ENCODE measurements around the gene VASP. TPM values are rescaled to one million over a fixed set of nuclear protein-coding genes. Genes with fewer than 3 reads are reported as not detected.

Gene VASP
- total RNA-seq, 1 experiment from 2014 or later: 144 TPM

- Mint-ChIP-seq H3K4me3 (no peak overlapping the region), H3K9me3 (no peaks in the 10 kb centered on the region), H3K4me1 (peaks cover 9% of the 10 kb centered on the region), H3K36me3 (no peaks in the 10 kb centered on the region), H3K27ac (peak overlapping the region; percentile 10; the same call in 1 of the 2 replicates), H3K27me3 (ENCODE audit: low read depth) (peaks cover 22% of the 10 kb centered on the region)
- TF ChIP-seq, protein P1, sequence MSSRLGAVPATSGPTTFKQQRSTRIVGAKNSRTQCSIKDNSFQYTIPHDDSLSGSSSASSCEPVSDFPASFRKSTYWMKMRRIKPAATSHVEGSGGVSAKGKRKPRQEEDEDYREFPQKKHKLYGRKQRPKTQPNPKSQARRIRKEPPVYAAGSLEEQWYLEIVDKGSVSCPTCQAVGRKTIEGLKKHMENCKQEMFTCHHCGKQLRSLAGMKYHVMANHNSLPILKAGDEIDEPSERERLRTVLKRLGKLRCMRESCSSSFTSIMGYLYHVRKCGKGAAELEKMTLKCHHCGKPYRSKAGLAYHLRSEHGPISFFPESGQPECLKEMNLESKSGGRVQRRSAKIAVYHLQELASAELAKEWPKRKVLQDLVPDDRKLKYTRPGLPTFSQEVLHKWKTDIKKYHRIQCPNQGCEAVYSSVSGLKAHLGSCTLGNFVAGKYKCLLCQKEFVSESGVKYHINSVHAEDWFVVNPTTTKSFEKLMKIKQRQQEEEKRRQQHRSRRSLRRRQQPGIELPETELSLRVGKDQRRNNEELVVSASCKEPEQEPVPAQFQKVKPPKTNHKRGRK (CRISPR knock-in tag; IDR thresholded peaks at IDR 0.05; ENCODE audit: borderline replicate concordance): no peak
- TF ChIP-seq ARID4B (CRISPR knock-in tag; IDR thresholded peaks at IDR 0.05; ENCODE audit: borderline replicate concordance) (no peak), ATF6 (CRISPR knock-in tag; IDR thresholded peaks at IDR 0.05) (no peak), GRHL2 (CRISPR knock-in tag; IDR thresholded peaks at IDR 0.05; ENCODE audit: insufficient replicate concordance, severe bottlenecking) (no peak), FOXP4 (CRISPR knock-in tag; IDR thresholded peaks at IDR 0.05) (no peak), ATF2 (CRISPR knock-in tag; IDR thresholded peaks at IDR 0.05; ENCODE audit: borderline replicate concordance, low read depth) (no peak), TEAD1 (CRISPR knock-in tag; IDR thresholded peaks at IDR 0.05) (no peak), SOX15 (CRISPR knock-in tag; IDR thresholded peaks at IDR 0.05) (no peak), NR3C1 (CRISPR knock-in tag; conservative IDR thresholded peaks at IDR 0.05; ENCODE audit: low read depth) (no peak), CBFB (CRISPR knock-in tag; IDR thresholded peaks at IDR 0.05; ENCODE audit: low read depth) (no peak), MAX (CRISPR knock-in tag; IDR thresholded peaks at IDR 0.05) (no peak)
- ChIA-PET CTCF (interaction anchor here (2.8 kb wide), 1 partner anchor 18 kb away, joined by 21 read pairs; no protein-coding TSS in a partner anchor), POLR2A (no interaction called here)
- DNase-seq (ENCODE audit: low spot score) (no peak), ATAC-seq (no peak)
These were observed 49.5 kb upstream of the VASP start for GRCh38 chr19:45457776-45458175.

DNA sequence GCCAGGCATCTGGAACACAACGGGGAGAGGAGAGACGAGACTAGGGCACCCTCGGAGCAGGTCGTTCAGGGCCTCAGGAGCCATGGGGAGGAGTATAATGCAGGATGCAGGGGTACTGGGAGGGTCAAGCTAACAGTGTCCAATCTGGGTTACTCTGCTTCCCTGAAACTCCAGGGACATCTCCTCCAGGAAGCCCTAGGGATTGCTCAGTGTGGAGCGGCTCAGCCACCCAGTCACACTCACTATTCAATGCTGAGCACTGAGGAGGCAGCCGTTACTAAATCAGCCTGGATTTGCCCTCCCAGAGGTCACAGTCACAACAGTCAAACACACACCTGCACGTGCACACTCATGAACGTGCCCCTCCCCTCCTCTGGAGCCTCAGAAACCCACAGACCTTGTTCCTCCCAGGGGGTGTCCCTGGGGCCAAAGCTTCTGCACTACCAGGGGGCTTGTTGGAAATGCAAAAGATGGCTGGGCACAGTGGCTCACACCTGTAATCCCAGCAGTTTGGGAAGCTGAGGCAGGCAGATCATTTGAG, 46.4 kb upstream of the VASP start:
- no peaks in the 10 kb centered on the region for H3K36me3 Mint-ChIP-seq
- H3K27ac Mint-ChIP-seq: no peak overlapping the region
- CTCF ChIA-PET: interaction anchor here (0.6 to 1.2 kb wide), 2 partner anchors 22 to 25 kb away, joined by 3 read pairs; no protein-coding TSS in a partner anchor
- H3K4me1 Mint-ChIP-seq: peaks cover 3% of the 10 kb centered on the region
- H3K27me3 Mint-ChIP-seq (ENCODE audit: low read depth): peaks cover 32% of the 10 kb centered on the region
- no peak overlapping the region for H3K4me3 Mint-ChIP-seq
- POLR2A ChIA-PET: no interaction called here
- H3K9me3 Mint-ChIP-seq: no peaks in the 10 kb centered on the region
- ATAC-seq (no peak), DNase-seq (ENCODE audit: low spot score) (no peak)
- TF ChIP-seq FOXP4 (CRISPR knock-in tag; IDR thresholded peaks at IDR 0.05): no peak
- no peak for TF ChIP-seq NR3C1 (CRISPR knock-in tag; conservative IDR thresholded peaks at IDR 0.05; ENCODE audit: low read depth)
- TF ChIP-seq NFYB (CRISPR knock-in tag; conservative IDR thresholded peaks at IDR 0.05; ENCODE audit: low read depth): no peak
- TF ChIP-seq ZSCAN18 (CRISPR knock-in tag; IDR thresholded peaks at IDR 0.05): no peak
- no peak for TF ChIP-seq RORB (CRISPR knock-in tag; IDR thresholded peaks at IDR 0.05)
- TF ChIP-seq, protein P2, sequence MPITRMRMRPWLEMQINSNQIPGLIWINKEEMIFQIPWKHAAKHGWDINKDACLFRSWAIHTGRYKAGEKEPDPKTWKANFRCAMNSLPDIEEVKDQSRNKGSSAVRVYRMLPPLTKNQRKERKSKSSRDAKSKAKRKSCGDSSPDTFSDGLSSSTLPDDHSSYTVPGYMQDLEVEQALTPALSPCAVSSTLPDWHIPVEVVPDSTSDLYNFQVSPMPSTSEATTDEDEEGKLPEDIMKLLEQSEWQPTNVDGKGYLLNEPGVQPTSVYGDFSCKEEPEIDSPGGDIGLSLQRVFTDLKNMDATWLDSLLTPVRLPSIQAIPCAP (CRISPR knock-in tag; IDR thresholded peaks at IDR 0.05): no peak
- TF ChIP-seq GABPB1 (CRISPR knock-in tag; IDR thresholded peaks at IDR 0.05): no peak
- no peak for TF ChIP-seq SOX15 (CRISPR knock-in tag; IDR thresholded peaks at IDR 0.05)
- TF ChIP-seq CREM (CRISPR knock-in tag; IDR thresholded peaks at IDR 0.05): no peak

Measured in WTC11 (cell line).